HL-60 (cell line): ENCODE measurements around the gene MAU2.
A peak's percentile ranks its signal among the peaks of the same experiment; 100 is the strongest.

Experiments used
- DNase-seq, 2 experiments: peaks; one replicate each; pipeline ENCODE4 v3.0.0-alpha.2; 2010 to 2020; ENCODE audit warnings: low read depth in 1 of 2, low spot score in 1 of 2
- H3K27ac ChIP-seq: fragments of 250-450 bp; sonication (Bioruptor Pico); replicated peaks from 2 replicates; pipeline ENCODE4 v1.5.1; 2020; ENCODE audit warnings: mild to moderate bottlenecking, moderate library complexity
- H3K27me3 ChIP-seq: fragments of 250-450 bp; sonication (Bioruptor Pico); 2 replicates; pipeline ENCODE4 v1.5.1; 2021; ENCODE audit warnings: mild to moderate bottlenecking, moderate library complexity; ENCODE audit not compliant: insufficient read depth, poor library complexity, severe bottlenecking
- H3K4me3 ChIP-seq: replicated peaks from 2 replicates; pipeline ENCODE4 v1.5.1; 2011; ENCODE audit warnings: mild to moderate bottlenecking, control low read depth, low read length; ENCODE audit not compliant: insufficient read depth
- CTCF ChIP-seq: IDR thresholded peaks from one replicate; pipeline ENCODE4 v1.5.1; 2011; ENCODE audit warnings: low read length, control low read depth, inconsistent platforms; ENCODE audit not compliant: insufficient read depth
- GABPA ChIP-seq: IDR thresholded peaks from 2 replicates; pipeline ENCODE4 v1.6.1; 2012; ENCODE audit warnings: low read depth
- POLR2AphosphoS5 ChIP-seq: IDR thresholded peaks from 2 replicates; pipeline ENCODE4 v1.6.1; 2012; ENCODE audit warnings: low read depth
- REST ChIP-seq: IDR thresholded peaks from 2 replicates; pipeline ENCODE4 v1.6.1; 2012; ENCODE audit warnings: low read depth; ENCODE audit not compliant: insufficient replicate concordance
- SPI1 ChIP-seq: IDR thresholded peaks from 2 replicates; pipeline ENCODE4 v1.6.1; 2012; ENCODE audit warnings: low read depth, mild to moderate bottlenecking, borderline replicate concordance

The MAU2 gene

GRCh38 chr19:19319732-19320360 lies 783 bp upstream of the MAU2 start:
- TF ChIP-seq GABPA (no peak), POLR2AphosphoS5 (no peak), REST (no peak), CTCF (no peak), SPI1 (no peak)
- H3K4me3 ChIP-seq, result peak overlapping the region; percentile 98
- peak overlapping the region; percentile 87 for H3K27ac ChIP-seq
- H3K27me3 ChIP-seq, result no peaks in the 10 kb centered on the region
- DNase-seq, result peak in 1 of 2 experiments; percentile 12

GRCh38 chr19:19321141-19321577 lies 530 bp downstream of the MAU2 start:
- DNase-seq, result peak in 1 of 2 experiments; percentile 29
- H3K27ac ChIP-seq, result peak overlapping the region; percentile 87
- peak overlapping the region; percentile 98 for H3K4me3 ChIP-seq
- no peak for TF ChIP-seq CTCF
- no peak for TF ChIP-seq SPI1
- H3K27me3 ChIP-seq, result no peaks in the 10 kb centered on the region

GRCh38 chr19:19324059-19324770 lies 3.6 kb downstream of the MAU2 start:
- DNase-seq, result no peak
- Histone ChIP-seq H3K27ac (no peak overlapping the region), H3K27me3 (no peaks in the 10 kb centered on the region), H3K4me3 (no peak overlapping the region)
- TF ChIP-seq POLR2AphosphoS5 (no peak), SPI1 (no peak), REST (no peak)

- Histone ChIP-seq H3K27ac (no peak overlapping the region), H3K27me3 (no peaks in the 10 kb centered on the region), H3K4me3 (no peak overlapping the region)
- DNase-seq, result no peak
- TF ChIP-seq REST, result no peak
- TF ChIP-seq GABPA, result no peak
These were observed 7.0 kb downstream of the MAU2 start for GRCh38 chr19:19327672-19328071.
